HCT116 (cell line): Measurements from ENCODE around the gene IQGAP2.

Source experiments
- EZH2 ChIP-seq: fragments of 200-600 bp; sonication (generic); IDR thresholded peaks from 2 replicates; pipeline ENCODE4 v1.6.1; 2017; ENCODE audit warnings: antibody characterized with exemption, mixed run types
- POLR2A ChIP-seq: IDR thresholded peaks from 2 replicates; pipeline ENCODE4 v1.7.0; 2011; ENCODE audit warnings: borderline replicate concordance; ENCODE audit not compliant: insufficient read depth, insufficient read length; ENCODE audit errors: extremely low read depth
- SIN3A ChIP-seq: IDR thresholded peaks from 2 replicates; pipeline ENCODE4 v1.6.1; 2012; ENCODE audit warnings: low read depth
- TF ChIP-seq, protein P1 (sequence below), 3 experiments: fragments of 200-600 bp in 1 of 3; sonication (generic) in 1 of 3; IDR thresholded peaks in 2 of 3; conservative IDR thresholded peaks in 1 of 3; 2 replicates each; pipeline ENCODE4 v1.5.1; 2012 to 2017; ENCODE audit warnings: low read depth in 2 of 3, low read length in 2 of 3, antibody characterized with exemption in 1 of 3, borderline replicate concordance in 1 of 3, control low read depth in 1 of 3, mild to moderate bottlenecking in 1 of 3, mixed read lengths in 1 of 3, mixed run types in 1 of 3, moderate library complexity in 1 of 3; ENCODE audit not compliant: insufficient read depth in 1 of 3

DNA sequence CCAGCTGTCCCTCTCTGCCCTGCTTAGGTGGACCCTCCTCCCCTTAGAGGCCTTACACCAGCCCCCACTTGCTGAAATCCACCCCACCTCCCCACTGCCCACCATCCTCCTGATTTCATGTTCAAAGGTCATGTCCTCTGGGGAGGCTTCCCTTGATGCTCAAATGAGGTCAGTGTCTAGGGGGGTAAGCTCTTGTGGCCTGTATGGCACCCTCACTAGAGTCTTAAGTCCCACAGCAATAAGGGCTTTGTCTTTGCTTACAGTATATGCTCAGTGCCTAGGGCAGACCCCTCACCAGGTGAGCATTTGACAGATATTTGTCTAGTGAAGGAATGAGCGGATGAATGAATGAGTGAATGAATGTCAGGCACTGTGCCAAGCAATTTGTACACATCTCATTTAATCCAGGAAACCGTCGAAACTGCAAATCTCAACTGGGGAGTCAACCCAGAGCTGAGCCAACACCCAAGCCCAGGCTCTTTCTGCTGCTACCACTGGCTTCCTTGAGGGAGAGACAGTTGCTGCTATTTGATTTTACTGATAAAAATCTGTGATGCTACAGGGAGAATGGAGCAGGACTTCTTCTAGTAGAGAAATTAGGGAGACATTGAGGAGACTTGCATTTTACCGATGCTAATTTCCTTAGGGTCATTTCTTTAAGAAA lies 101.9 kb downstream of the IQGAP2 start:
- TF ChIP-seq, protein P1, sequence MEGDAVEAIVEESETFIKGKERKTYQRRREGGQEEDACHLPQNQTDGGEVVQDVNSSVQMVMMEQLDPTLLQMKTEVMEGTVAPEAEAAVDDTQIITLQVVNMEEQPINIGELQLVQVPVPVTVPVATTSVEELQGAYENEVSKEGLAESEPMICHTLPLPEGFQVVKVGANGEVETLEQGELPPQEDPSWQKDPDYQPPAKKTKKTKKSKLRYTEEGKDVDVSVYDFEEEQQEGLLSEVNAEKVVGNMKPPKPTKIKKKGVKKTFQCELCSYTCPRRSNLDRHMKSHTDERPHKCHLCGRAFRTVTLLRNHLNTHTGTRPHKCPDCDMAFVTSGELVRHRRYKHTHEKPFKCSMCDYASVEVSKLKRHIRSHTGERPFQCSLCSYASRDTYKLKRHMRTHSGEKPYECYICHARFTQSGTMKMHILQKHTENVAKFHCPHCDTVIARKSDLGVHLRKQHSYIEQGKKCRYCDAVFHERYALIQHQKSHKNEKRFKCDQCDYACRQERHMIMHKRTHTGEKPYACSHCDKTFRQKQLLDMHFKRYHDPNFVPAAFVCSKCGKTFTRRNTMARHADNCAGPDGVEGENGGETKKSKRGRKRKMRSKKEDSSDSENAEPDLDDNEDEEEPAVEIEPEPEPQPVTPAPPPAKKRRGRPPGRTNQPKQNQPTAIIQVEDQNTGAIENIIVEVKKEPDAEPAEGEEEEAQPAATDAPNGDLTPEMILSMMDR (IDR thresholded peaks at IDR 0.05 in 2 of 3, conservative IDR thresholded peaks at IDR 0.05 in 1 of 3; ENCODE audit: borderline replicate concordance in 1 of 3, insufficient read depth in 1 of 3, low read depth in 2 of 3, low read length in 2 of 3), result no peak
- no peak for TF ChIP-seq EZH2
- no peak for TF ChIP-seq POLR2A
- TF ChIP-seq SIN3A, result no peak
